Frontal cortex (tissue), 4 donors: ENCODE measurements around the gene CAPG. TPM values are rescaled to one million over a fixed set of nuclear protein-coding genes. Genes with fewer than 3 reads are reported as not detected.
"Not testable (repeated sequence)": the region's sequence is repeated elsewhere in the genome, so short reads cannot be mapped to it uniquely, and the experiment has no call there.

Experiments used
- DNase-seq, 2 donors: peaks; one replicate each; pipeline ENCODE4 v3.0.0; 2012; ENCODE audit warnings: low spot score in 2 of 2
- FAIRE-seq: peaks from 2 replicates; lab custom pipeline; 2012; peaks lifted over from hg19 to GRCh38; lab: Jason Lieb, UNC
- total RNA-seq: library from RNA; depleted of rRNA; stranded (reverse); fragments of >200 nt; gene quantifications from one replicate; pipeline ENCODE4 v1.2.3, GENCODE V29; 2014
- donor health status: control.
- donor health status: control.
- donor health status: control.

The CAPG gene
- total RNA-seq, 1 donor from 2014 or later = 9.0 TPM

DNA sequence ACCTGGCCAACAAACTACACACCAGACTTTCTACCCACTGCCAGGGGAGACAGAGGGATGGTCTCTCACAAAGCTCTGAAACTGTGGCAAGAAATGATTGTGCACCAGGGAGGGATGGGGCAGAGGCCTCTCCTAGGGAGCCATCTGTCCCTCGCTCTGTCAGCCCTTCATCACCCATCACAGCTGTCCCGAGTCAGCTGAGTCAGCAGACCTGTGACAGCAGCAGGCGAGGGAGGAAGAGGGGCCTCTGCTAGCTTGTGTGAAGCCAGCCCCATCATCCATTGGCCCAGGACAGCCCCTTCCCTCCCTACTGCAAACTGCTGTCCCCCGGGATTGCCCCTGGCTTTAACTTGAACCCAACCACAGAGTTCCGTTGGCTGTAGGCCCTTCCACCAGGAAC lies 13.4 kb upstream of the CAPG start:
- FAIRE-seq = no peak
- DNase-seq = no peak

DNA sequence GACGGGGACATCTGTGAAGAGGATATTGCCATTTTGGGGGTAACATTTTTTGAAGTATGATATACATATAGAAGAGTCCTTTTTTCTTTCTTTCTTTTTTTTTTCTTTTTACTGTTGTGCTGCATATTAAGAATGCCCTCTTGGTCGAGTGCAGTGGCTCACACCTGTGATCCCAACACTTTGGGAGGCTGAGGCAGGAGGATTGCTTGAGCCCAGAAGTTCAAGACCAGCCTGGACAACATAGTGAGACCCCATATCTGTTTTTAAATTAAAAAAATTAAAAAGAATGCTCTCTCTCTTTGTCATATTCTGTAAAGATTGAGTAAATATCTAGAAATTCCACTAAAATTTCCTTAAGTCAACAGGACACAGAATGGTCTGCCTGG lies 11.9 kb upstream of the CAPG start:
- no peak for FAIRE-seq
- no peak for DNase-seq

DNA sequence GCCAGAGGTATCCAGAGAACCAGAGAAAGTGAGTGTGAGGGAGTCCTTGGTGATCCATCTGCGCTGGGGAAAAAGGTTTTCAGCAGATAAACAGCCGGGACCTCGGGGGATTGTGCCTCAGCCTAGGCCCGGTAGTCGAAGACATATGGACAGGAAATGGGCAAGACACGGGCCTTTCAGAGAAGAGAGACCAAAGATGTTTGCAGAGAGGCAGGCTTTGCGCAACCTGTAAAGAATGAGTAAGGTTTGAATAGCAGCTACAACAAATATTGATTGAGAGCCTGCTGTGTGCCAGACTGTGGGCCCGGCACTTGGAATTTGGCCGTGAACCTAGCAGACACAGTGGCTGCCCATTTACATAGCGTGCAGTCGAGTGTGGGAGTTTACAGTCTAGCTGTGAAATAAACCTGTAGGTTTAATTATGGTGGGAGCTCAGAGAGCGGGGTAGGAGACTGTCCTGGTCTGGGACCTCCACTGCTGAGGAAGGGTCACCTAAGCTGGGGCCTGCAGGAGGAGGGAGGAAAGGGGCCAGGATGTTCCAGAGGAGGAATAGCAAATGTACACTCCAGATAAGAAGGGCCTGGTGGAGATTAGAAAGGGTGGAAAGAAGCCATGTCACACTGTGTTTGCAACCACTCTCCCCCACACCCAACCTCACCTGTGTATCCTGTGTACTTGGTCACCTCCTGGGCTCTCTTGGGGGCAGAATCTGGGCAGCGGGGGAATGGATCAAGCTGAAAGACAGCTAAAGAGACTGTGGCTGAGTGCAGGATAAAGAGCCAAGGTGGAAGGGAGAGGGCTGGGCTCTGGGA lies 11.3 kb upstream of the CAPG start:
- no peak for DNase-seq
- FAIRE-seq = no peak

DNA sequence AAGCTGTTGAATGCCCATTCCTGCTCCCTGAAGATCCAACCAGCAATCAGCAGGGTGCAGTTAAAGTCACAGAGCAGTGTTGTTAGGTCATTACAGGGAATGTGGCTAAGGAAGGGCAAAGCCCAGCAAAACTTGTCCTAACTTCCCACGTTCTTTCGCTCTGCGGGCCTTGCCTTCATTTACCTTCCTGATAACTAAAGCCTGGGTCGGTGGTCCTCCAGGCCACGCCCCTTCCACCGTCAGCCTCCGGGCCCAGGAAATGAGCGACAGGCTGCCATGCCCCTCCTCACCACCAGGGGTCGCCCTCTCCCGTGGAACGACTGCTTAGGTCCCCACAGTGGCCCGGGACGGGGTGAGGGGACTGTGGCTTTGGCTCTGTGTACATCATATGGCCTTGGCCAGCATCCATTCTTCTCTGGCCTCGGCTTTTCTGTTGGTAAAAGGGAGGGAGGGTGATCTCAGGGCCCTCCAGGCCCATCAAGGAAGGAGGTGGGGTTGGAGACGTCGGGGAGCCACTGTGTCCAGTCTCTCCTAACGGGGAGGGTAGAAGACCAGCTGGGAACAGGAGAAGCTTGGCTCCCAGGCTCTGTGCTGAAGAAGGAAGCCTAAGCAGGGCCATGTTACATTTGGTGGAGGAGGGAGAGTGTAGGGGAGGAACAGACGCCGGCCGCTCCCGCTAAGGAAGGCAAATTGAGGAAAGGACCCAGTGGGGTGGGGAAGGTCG lies 10.5 kb upstream of the CAPG start:
- DNase-seq (peak; percentile 76 to 84), FAIRE-seq (no peak)

DNA sequence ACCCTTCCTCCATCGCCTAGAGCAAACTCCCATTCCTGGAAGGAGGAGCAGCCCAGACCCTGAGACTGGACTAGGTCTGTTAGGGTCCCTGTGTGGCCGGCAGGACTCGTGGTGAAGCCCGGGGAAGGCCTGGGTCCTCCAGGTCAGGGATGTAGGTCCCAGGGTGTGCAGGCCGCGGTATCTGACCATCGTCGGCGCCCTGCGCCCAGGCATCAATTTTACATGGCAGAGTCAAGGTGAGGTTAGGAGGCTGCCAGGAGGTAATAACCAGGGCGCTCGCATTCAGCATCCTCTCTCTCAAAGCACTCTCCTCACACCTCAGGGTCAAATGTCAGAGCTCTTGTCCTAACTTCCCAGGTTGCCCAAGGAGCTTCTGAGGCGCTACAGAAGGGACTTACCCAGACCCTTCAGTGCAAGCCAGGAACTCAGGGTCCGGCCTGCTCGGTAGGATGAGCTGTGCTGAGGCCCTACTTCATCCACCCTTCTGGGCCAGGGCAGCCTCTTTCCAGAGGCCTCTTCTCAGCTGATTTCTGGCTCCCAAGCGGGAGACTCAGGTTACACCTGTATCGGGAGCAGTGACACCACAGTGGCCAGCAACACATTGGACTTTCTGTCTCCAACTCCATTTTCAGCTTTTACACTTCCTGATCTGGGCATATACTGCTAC lies 9.0 kb upstream of the CAPG start:
- no peak for DNase-seq
- no peak for FAIRE-seq

DNA sequence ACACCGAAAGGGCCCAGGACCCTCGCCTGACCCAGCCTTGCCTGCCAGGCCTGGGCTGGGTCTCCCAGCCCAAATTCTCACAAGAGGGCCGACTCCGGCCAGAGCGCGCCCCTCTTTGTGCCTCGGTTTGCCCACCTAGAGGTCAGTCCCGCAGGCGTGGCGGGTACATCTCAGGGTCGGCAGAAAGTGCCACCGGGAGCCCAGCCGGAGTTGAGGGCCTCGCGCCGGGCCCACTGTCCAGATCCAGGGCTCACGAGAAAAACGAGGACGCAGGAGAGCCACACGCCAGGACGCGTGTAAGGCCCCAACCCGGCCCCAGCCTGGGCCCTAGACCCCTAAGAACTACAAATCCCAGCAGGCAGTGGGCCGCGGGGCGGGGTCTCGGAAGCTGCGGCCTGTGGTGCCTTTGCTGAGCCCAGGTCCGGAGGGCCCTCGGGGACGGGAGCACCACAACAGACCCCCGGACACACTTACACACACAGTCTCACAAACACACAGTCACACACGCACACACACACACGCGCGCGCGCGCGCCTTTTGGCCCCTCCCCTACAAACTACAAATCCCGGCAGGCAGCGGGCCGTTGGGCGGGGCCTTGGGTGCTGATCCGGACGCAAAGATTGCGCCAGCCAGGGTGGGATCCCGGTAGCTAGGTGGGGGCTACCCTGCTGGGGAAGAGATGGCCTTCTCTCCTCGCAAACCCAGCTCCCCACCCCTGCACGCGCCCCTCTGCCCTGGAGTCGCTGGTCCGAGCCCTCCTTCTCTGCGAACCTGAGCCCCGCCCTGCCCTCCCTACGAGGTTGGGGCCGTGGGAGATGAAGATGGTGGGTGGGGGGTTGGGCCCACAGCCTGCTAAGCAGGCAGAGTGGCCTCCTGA lies 8.2 kb upstream of the CAPG start, which contains the start of gene SH2D6:
SH2D6 (plus strand) TSS at position 583 of the 877 bp plus-strand sequence. CDS start 10,752 bp downstream, outside the sequence.
- DNase-seq (peak; percentile 86 to 87), FAIRE-seq (no peak)

DNA sequence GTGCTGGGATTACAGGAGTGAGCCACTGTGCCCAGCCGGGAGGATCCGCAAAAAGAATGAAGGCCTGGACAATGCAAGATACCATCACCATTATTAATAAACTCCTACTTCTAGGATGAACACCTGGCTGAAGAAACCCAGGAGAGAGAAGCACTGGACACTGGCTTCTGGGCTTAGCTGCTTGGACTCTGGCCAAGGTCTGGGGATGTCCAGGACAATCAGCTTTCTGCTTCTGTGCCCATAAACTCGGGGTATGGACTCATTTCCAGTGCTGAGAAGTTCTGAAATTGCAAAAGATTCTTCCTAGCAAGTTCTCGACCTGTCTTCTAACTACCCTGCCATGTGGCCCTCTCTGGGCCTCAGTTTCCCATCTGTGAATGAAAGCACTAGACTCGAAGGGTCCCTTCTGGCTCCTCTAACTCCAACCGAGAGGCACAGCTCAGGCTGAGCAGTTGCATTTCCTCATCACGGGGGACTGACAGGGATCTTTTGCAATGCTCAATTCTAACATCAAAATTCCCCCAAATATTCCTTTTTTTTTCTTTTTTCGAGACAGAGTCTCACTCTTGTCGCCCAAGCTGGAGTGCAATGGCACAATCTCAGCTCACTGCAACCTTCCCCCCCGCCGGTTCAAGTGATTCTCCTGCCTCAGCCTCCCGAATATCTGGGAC lies 5.9 kb upstream of the CAPG start:
- FAIRE-seq = no peak
- DNase-seq = no peak

DNA sequence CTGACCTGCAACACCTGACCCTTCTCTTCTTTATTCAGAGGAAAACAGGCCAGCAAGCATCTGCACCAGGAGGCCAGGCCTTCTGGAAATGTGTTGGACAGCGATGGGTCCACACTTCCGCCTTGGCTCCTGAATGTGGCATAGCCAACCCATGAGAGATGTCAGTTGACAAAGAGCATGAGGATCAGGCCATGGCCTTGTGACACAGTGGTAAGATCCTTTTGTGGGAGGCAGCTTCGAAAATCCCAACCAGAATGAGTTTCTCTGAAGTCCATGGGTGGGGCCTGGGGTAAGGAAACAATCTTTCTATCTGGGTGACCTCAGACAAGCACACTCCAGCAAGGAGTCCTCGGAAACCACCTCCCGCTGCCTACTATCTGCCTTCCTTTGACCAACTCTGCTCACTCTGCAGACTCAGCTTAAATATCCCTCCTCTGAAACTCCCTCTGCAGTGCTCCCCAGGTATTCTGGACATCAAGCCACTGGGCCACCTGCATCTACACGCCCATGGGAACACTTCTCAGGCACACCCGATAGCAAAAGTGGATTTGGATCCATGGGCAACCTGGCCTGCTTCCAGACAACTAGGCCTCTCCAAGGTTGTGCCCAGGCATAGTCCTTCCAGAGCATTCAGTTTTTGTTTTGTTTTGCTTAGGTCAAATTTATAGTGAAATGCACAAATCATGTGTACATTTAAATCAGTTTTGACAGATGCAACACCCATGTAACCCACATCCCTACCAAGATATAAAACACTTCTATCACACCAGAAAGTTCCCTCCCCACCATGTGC lies 4.8 kb upstream of the CAPG start:
- no peak for FAIRE-seq
- DNase-seq = no peak

DNA sequence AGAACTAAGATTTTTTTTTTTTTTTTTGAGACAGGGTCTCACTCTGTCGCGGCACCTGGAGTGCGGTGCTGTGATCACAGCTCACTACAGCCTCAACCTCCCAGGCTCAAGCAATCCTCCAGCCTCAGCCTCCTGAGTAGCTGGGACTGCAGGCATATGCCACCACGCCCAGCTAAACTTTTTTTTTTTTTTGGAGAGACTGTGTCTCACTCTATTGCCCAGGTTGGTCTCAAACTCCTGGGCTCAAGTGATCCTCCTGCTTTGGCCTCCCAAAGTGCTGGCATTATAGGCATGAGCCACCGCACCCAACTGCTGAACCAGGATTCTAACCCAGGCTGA lies 4.2 kb upstream of the CAPG start:
- FAIRE-seq, DNase-seq: not testable (repeated sequence)

DNA sequence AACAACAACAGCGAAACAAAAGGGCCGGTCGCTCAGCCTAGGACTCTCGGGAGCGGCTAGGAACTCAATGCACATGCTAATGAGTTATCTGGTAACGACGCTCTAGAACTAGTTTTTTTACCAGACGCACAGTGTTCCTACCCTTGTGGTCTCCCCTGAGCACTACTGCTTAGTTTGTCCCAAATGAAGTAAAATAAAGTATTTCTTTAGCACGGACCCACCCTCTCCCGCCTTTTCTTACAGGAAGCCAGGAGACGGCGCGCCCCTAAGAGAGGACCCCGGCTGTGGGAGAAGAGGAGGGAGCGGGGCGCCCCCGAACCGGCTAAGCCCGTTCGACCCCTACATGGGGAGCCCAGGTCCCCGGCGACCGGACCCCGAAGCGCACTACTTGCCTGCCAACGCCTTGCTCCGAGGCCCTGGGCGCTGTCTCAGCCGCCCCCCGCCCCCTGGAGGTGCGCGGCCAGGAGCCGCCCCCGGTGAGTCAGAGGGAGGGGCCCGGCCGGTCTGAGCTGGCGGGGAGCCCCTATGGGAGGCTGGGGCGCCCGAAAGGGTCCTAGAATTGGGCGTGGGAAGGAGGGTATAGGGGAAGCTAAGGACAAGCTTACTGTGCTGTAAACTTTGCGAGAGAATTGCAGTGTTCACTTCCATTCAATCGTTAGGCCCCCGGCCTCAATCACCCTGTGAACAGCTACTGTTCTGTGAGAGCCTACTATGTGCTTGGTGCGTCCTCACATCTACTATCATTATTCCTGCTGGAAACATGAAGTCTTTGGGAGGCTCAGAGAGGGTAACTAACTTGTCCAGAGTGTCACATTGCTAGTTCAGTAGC lies 3.6 kb upstream of the CAPG start:
- DNase-seq = no peak

DNA sequence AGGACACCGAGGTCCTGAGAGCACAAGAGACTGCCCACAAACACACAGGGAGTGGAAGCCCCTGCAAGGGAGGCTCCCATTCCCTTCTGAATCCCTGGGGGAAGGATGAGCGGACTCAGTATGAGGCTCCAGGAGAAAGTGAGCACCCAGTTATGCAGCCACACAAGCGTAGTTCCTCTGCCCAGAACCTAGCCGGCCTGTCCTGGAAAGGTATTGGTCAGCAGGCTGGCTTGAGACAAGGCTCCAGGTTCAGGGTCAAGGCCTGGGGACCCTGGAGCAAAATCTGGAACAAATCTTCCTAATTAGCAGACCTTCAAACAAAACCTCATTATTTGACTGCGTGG lies 1.2 kb upstream of the CAPG start:
- no peak for DNase-seq
- FAIRE-seq = no peak

More for the DNA sequence above, 3.6 kb upstream of the CAPG start:
- no peak for FAIRE-seq

DNA sequence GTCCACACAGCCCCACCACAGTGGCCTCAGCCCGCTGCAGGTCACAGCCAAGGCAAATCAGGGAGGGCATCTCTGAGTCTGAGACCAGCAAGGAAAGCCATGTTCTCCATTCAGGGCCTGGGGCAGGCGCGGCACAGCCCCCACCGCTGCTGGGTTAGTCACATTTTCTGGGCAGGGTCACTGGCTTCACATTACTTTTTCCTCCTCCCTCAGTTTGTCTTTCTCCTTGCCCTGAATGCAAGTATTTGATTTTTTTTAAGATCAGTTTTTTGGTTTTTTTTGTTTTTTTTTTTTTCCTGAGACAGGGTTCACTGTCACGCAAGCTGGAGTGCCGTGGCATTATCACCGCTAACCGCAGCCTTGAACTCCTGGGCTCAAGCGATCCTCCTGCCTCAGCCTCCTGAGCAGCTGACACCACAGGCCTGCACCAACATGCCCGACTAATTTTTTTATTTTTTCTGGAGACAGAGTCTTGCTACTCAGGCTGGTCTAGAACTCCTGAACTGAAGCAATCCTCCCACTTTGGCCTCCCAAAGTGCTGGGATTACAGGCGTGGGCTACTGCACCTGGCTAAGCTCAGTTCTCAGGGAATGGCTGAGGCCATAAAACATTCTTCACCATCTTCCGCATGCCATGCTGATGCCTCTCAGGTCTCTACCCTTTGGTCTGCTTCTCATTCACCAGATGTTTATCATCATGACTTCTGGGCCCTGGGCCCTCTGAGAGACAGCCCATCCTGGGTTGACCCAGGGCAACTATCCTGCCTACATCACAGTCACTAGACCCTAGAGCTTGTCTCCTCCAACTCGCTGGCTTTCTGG lies 628 bp upstream of the CAPG start:
- no peak for DNase-seq
- no peak for FAIRE-seq

DNA sequence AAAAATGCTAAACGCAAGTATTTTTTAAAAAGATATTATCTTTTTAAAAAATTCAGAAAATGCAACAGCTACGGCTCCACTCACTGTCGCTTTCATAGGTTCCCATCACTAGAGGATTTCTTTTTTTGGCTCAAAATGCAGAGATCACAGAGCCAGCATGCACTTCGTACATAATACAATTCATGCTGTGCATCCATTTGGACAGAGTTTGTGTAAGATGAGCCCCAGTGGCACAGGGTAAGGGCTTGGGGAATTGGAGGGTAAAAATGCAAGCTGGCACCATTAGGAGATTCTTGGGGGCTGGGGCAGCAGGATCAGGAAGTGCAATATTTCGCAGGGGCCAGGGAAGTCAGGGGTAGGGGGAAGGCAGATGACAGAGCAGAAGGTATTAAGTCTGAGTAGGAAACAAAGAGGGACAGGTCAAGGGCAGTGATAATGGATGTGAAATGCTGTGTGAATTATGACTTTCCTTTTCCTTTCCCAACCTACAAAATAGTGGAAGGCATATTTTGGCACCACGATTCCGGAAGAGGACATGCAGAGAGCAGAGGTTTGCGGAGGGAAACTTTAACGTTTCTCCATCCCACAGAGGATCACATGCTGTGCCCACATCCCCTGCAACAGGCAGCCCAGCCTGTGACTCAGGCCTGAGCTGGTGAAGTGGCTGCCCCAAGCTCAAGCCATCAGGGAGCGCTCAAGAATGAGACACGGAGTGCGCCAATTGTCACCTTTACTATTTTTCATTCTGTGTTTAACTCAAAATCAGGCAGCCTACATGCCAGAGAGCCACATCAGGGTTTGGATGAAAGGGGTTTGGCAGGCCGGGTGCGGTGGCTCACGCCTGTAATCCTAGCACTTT lies 4.7 kb downstream of the CAPG start:
- DNase-seq = no peak
- FAIRE-seq = no peak

DNA sequence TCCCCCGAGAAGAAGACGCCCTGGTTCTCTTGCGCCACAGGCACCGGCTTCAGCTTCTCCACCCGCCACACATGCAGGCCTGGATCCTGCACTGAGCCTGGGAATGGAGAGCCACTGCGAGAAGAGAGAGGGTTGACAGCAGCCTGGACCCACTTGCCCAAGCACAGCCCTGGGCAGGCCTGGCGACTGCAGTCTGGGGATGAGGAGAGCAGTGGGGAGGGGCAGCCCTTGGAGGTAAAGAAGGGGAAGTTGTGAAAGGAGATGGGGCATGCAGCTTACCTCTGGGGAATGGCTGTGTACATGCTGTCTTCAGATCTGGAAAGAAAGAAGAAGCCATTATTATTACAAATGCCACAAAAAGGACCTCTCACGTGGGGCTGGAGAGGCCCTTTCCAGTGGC lies 8.3 kb downstream of the CAPG start:
- no peak for FAIRE-seq

DNA sequence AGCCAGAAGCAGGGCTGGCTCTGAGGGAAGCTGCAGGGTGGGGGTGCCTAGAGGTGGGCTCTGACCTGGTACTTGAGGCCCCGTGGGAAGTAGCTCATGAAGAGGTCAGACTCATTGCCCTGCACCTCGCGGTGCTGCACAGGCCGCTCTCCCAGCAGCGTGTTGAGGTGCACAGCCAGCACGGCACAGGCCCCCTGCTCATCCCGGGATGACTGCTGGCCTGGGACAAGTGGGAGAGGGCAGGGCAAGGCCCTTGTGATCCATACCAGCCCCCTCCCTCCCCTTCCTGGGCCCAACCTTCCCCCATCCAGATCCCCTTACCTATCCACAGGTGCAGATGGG lies 8.7 kb downstream of the CAPG start:
- FAIRE-seq = no peak
- DNase-seq = no peak

More for the DNA sequence above, 8.3 kb downstream of the CAPG start:
- no peak for DNase-seq
